22Rv1 (cell line): Measurements from ENCODE around the gene PRDM1.

Experiments
- H3K27ac ChIP-seq: fragments of 450-650 bp; 2 replicates; pipeline ENCODE4 v1.5.1; 2017
- ZFX ChIP-seq: fragments of 450-650 bp; IDR thresholded peaks from 2 replicates; pipeline ENCODE4 v1.6.1; 2017; ENCODE audit warnings: antibody characterized with exemption, borderline replicate concordance
- TF ChIP-seq, protein P1 (sequence below): fragments of 450-650 bp; IDR thresholded peaks from 2 replicates; pipeline ENCODE4 v1.5.1; 2017; ENCODE audit warnings: mild to moderate bottlenecking

The PRDM1 gene

DNA sequence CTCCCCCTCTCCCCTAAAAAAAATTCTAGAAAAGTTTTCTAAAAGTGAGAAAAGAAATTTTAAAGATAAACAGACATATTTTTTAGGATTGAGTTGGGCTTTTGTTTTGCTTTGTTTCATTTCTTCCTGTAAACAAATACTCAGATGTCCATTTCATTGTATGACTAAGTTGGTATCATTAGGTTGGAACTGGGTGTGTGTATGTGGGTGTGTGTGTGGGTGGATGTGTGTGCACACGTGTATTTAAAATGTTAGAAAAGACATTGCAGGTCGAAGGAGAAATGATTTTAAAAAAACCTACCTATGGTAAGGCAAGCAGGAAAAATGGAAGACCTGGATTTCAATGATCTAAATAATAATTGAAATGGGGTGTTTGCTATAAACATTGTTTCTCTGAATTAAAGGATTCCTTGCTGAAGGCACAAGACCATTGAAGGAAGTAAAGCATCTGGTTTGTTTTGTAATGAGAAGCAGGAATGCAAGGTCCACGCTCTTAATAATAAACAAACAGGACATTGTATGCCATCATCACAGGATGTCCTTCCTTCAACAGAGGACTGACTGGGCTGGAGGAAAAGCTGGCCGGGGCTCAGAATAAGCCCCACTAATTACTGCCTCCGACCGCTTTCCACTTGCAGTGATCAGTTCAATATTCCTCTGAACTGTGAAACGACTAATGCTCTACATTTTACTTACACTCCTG, 996 bp upstream of the PRDM1 start:
- no peak overlapping the region for H3K27ac ChIP-seq

GRCh38 chr6:106085692-106085983, 498 bp upstream of the PRDM1 start:
- TF ChIP-seq ZFX = no peak
- TF ChIP-seq, protein P1, sequence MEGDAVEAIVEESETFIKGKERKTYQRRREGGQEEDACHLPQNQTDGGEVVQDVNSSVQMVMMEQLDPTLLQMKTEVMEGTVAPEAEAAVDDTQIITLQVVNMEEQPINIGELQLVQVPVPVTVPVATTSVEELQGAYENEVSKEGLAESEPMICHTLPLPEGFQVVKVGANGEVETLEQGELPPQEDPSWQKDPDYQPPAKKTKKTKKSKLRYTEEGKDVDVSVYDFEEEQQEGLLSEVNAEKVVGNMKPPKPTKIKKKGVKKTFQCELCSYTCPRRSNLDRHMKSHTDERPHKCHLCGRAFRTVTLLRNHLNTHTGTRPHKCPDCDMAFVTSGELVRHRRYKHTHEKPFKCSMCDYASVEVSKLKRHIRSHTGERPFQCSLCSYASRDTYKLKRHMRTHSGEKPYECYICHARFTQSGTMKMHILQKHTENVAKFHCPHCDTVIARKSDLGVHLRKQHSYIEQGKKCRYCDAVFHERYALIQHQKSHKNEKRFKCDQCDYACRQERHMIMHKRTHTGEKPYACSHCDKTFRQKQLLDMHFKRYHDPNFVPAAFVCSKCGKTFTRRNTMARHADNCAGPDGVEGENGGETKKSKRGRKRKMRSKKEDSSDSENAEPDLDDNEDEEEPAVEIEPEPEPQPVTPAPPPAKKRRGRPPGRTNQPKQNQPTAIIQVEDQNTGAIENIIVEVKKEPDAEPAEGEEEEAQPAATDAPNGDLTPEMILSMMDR = no peak
- no peak overlapping the region for H3K27ac ChIP-seq

More for the DNA sequence above, 996 bp upstream of the PRDM1 start:
- TF ChIP-seq, protein P1 = no peak
- no peak for TF ChIP-seq ZFX

DNA sequence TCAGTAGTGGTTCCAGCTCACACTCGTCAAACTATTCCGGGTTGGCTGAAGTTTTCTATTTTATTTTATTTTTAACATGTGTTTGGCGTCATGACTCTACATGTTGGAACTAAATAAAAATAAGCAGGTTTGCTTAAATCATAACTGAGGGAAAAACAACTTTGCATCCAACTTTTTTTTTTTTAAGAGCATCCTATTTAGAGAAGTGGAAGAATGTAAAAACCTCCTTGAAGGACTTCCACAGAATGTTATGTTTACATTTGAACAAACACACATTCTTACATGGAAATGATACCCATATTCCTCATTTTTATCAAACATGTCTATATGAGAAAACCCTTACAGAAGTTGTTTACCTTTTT, 659 bp downstream of the PRDM1 start:
- no peak overlapping the region for H3K27ac ChIP-seq
- TF ChIP-seq, protein P1 = no peak
- TF ChIP-seq ZFX = no peak

- TF ChIP-seq ZFX = no peak
- TF ChIP-seq, protein P1 = no peak
- no peak overlapping the region for H3K27ac ChIP-seq
Measured at GRCh38 chr6:106087548-106088325, 1.6 kb downstream of the PRDM1 start.

DNA sequence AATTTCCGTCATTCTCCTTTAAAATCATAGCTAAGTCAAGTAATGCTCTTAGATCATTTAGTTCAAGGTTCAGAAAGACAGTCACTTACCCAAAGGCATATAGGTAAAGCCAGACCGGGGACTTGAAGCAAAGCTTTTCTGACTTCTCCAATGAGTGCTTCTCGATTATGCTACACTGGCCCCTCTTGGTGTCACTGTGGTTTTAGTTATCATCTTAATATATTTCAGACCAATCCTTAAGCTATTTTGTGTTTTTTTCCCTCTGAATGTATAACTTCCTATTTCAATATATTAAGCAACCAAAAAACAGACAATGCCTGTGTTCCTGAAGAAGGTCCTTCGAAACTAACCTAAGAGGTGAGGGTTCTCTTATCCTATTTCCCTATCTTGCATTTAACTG, 3.9 kb downstream of the PRDM1 start:
- TF ChIP-seq ZFX = no peak
- TF ChIP-seq, protein P1 = no peak
- H3K27ac ChIP-seq = no peak overlapping the region

DNA sequence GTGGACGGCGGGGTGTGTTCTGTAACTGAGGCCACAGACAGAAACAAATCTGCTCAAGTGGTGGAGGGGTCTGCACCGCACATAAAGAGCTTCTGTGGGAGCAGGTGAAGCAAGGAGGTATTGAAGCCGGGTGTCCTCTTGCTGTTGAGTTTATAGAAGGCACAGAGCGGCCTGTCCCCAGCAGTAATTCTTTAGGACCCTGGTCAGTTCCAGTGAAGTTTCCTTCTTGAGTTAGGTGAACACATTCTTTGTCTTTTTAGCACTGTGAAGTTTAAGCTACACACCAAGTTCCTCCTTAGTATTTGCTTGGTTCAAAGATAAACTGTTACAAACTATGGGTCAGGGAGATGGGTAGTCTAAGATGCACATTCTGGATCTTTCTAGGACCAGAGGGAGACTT, 6.1 kb downstream of the PRDM1 start:
- no peak overlapping the region for H3K27ac ChIP-seq
- TF ChIP-seq, protein P1 = no peak
- TF ChIP-seq ZFX = no peak

DNA sequence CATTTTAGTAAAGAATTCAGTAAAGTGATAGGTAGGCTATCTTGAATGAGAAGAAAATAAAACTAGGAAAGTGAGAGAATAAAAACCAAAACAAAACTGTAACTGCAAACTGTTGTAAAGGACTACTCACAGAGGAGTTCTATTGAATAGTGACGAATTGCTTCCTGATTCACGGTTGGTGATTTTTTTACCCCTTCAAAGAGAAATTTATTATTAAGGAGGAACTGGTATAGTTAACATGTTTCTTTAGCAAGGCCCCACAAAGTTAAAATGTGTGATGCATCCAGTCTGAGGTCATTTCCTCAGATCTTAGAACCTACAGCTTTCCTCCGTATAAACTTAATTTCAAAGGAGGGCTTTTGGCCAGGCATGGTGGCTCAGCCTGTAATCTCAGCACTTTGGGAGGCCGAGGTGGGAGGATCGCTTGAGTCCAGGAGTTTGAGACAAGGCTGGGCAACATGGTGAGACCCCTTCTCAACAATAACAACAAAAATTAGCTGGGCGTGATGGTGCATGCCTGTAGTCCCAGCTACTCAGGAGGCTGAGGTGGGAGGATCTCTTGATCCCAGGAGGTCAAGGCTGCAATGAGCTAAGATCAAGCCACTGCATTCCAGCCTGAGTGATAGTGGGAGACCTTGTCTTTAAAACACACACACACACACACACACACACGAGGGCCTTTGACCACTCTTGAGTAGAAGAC, 8.3 kb downstream of the PRDM1 start:
- no peak overlapping the region for H3K27ac ChIP-seq
- no peak for TF ChIP-seq ZFX
- TF ChIP-seq, protein P1 = no peak
